Smooth muscle cell (in vitro differentiated cells): ENCODE results near the gene BIRC7. TPM values are rescaled to one million over a fixed set of nuclear protein-coding genes. Genes with fewer than 3 reads are reported as not detected.

ENCODE experiments used
- DNase-seq: peaks from one replicate; lab custom pipeline; 2025; ENCODE audit not compliant: unreplicated experiment; lab: John Stamatoyannopoulos, UW
- H2AFZ ChIP-seq: fragments of 200-600 bp; sonication (generic); 2 replicates; pipeline ENCODE4 v1.6.0; 2016; ENCODE audit warnings: antibody characterized with exemption, low read depth, mild to moderate bottlenecking
- H3F3A ChIP-seq: fragments of 200-600 bp; sonication (generic); 2 replicates; pipeline ENCODE4 v1.6.0; 2017; ENCODE audit warnings: antibody characterized with exemption, low read depth
- H3K27ac ChIP-seq: fragments of 200-600 bp; sonication (generic); 2 replicates; pipeline ENCODE4 v1.5.1; 2016; ENCODE audit warnings: low read depth, mild to moderate bottlenecking
- H3K27me3 ChIP-seq: fragments of 200-600 bp; sonication (generic); 2 replicates; pipeline ENCODE4 v1.6.1; 2016; ENCODE audit warnings: low read depth, mild to moderate bottlenecking
- H3K36me3 ChIP-seq: fragments of 200-600 bp; sonication (generic); 2 replicates; pipeline ENCODE4 v1.5.1; 2016; ENCODE audit warnings: low read depth
- H3K4me1 ChIP-seq: fragments of 200-600 bp; sonication (generic); 2 replicates; pipeline ENCODE4 v1.5.1; 2016; ENCODE audit warnings: low read depth
- H3K4me2 ChIP-seq: fragments of 200-600 bp; sonication (generic); 2 replicates; pipeline ENCODE4 v1.6.0; 2016; ENCODE audit warnings: mild to moderate bottlenecking
- H3K4me3 ChIP-seq: fragments of 200-600 bp; sonication (generic); 2 replicates; pipeline ENCODE4 v1.5.1; 2016; ENCODE audit warnings: mild to moderate bottlenecking
- H3K79me2 ChIP-seq: fragments of 200-600 bp; sonication (generic); 2 replicates; pipeline ENCODE4 v1.6.0; 2016; ENCODE audit warnings: low read depth, mild to moderate bottlenecking
- H3K9ac ChIP-seq: fragments of 200-600 bp; sonication (generic); 2 replicates; pipeline ENCODE4 v1.6.0; 2016; ENCODE audit warnings: low read depth
- H3K9me3 ChIP-seq: fragments of 200-600 bp; sonication (generic); replicated peaks from 2 replicates; pipeline ENCODE4 v1.5.1; 2016; ENCODE audit warnings: low read depth
- H4K20me1 ChIP-seq: fragments of 200-600 bp; sonication (generic); 2 replicates; pipeline ENCODE4 v1.6.0; 2016; ENCODE audit warnings: low read depth
- WGBS: methylation state at CpG from one replicate; pipeline ENCODE4 v1.1.7; 2016; ENCODE audit warnings: low lambda C conversion rate; 5-methylcytosine and 5-hydroxymethylcytosine counted together
- polyA plus RNA-seq: library from polyadenylated mRNA; unstranded; fragments of >200 nt; fragmentation: Nextera tagmentation; extraction: Ambion mirVana; gene quantifications from 2 replicates; pipeline ENCODE4 v1.2.1, GENCODE V29; 2016
- total RNA-seq: library from RNA; depleted of rRNA; stranded (reverse); fragments of >200 nt; gene quantifications from 2 replicates; pipeline ENCODE4 v1.2.3, GENCODE V29; 2014
- TF ChIP-seq, protein P1 (sequence below): fragments of 200-600 bp; sonication (generic); IDR thresholded peaks from 2 replicates; pipeline ENCODE4 v1.5.1; 2017; ENCODE audit warnings: borderline replicate concordance, mild to moderate bottlenecking, antibody characterized with exemption; ENCODE audit not compliant: insufficient read depth, poor library complexity, severe bottlenecking

Gene BIRC7
- total and polyA plus RNA-seq, 2 experiments from 2014 or later: 5.8 to 10.9 TPM

DNA sequence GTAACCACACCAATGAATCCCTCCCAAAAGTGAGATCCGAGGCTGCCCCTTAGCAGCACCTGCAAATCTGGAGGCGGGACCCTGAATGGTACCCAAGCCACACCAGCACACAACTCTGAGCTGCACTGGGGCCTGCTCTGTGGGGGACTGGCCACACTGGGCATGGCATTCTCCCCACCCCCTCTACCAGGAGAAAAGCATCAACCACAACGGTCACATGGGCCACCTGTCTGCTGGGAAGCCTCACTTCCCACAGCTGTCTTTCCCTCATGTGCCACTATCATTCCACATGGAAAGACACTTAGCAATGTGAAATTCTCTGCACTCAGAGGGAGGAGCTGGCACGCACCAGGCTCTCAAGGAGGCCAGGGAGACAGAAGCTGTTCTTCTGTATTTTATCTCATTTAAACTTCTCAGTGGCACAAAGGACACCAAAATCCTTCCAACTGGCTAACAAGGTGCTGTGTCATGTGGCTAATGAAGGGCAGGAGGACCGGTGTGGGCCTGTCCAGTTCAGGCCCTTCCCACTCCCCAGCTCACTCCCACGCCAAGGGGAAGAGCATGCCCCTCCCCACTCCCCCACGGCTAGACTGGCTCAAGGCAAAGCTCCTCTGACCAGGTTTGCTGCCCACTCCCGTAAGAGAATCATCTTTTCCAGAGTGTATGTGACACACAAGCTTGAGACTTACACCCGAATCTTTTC lies 38.8 kb upstream of the BIRC7 start:
- TF ChIP-seq, protein P1, sequence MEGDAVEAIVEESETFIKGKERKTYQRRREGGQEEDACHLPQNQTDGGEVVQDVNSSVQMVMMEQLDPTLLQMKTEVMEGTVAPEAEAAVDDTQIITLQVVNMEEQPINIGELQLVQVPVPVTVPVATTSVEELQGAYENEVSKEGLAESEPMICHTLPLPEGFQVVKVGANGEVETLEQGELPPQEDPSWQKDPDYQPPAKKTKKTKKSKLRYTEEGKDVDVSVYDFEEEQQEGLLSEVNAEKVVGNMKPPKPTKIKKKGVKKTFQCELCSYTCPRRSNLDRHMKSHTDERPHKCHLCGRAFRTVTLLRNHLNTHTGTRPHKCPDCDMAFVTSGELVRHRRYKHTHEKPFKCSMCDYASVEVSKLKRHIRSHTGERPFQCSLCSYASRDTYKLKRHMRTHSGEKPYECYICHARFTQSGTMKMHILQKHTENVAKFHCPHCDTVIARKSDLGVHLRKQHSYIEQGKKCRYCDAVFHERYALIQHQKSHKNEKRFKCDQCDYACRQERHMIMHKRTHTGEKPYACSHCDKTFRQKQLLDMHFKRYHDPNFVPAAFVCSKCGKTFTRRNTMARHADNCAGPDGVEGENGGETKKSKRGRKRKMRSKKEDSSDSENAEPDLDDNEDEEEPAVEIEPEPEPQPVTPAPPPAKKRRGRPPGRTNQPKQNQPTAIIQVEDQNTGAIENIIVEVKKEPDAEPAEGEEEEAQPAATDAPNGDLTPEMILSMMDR: no peak
- H3K79me2 ChIP-seq: peaks cover 49% of the 10 kb centered on the region
- peaks cover 9% of the 10 kb centered on the region for H3K36me3 ChIP-seq
- H3K9me3 ChIP-seq: no peaks in the 10 kb centered on the region
- DNase-seq: no peak
- no peak overlapping the region for H3K9ac ChIP-seq
- peaks cover 16% of the 10 kb centered on the region for H3F3A ChIP-seq
- no peak overlapping the region for H3K4me2 ChIP-seq
- 66% methylated on average over 9 of the region's 9 CpGs for WGBS
- peak overlapping the region; percentile 24 for H3K27ac ChIP-seq
- H2AFZ ChIP-seq: no peak overlapping the region
- peaks cover 93% of the 10 kb centered on the region for H4K20me1 ChIP-seq
- no peak overlapping the region for H3K4me3 ChIP-seq
- peaks cover 6% of the 10 kb centered on the region for H3K4me1 ChIP-seq
- H3K27me3 ChIP-seq: no peaks in the 10 kb centered on the region

DNA sequence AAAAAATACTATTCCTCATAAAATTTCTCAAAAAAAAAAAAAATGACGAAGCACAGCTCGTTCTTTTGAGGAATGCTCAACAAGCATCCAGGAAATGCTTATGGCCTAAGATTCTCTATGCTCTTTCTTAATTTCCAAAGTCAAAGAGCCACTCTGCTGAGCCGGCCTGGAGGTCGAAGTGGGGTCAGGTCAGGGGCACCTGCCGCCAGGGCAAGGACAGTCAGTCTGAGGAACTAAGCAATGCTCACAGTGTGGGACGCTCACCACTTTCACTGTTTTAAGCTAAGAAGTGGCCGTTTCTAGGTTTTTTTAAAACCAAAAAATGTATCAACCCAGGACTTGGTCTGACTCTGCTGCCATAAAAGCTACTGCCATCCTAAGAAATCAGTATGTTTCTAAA lies 37.1 kb upstream of the BIRC7 start:
- H3K79me2 ChIP-seq: peaks cover 60% of the 10 kb centered on the region
- H3K27me3 ChIP-seq: no peaks in the 10 kb centered on the region
- no peak overlapping the region for H3K27ac ChIP-seq
- H4K20me1 ChIP-seq: peaks cover 100% of the 10 kb centered on the region
- peaks cover 16% of the 10 kb centered on the region for H3K36me3 ChIP-seq
- no peak overlapping the region for H2AFZ ChIP-seq
- H3K9ac ChIP-seq: no peak overlapping the region
- WGBS: 80% methylated on average over 7 of the region's 7 CpGs
- peaks cover 6% of the 10 kb centered on the region for H3K4me1 ChIP-seq
- H3K4me2 ChIP-seq: no peak overlapping the region
- TF ChIP-seq, protein P1: no peak
- no peak for DNase-seq
- H3K9me3 ChIP-seq: no peaks in the 10 kb centered on the region
- peaks cover 16% of the 10 kb centered on the region for H3F3A ChIP-seq
- no peak overlapping the region for H3K4me3 ChIP-seq

DNA sequence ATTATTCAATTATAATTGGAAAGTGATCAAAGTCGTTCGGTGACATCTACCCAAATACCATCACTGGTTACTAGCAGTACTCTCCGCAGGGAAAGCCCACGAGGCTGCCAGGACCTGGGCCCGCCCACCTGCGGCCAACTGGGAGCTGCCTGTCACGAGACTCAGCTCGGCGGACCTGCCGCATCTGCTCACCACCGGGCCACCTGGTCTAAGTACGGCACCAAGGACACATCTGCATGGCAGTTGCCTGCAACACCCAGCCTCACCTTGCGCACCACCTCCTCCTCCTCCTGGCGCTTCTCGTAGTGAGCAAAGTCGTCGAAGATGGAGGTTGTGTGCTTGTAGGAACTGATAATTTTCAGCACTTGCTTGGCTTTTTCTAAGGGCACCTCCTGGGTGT lies 33.7 kb upstream of the BIRC7 start:
- Histone ChIP-seq H3K27ac (no peak overlapping the region), H3F3A (peaks cover 3% of the 10 kb centered on the region), H3K4me3 (no peak overlapping the region), H3K79me2 (peaks cover 92% of the 10 kb centered on the region), H4K20me1 (peaks cover 100% of the 10 kb centered on the region), H3K9ac (no peak overlapping the region), H2AFZ (no peak overlapping the region), H3K36me3 (peaks cover 7% of the 10 kb centered on the region), H3K4me2 (no peak overlapping the region), H3K4me1 (peaks cover 3% of the 10 kb centered on the region), H3K9me3 (no peaks in the 10 kb centered on the region), H3K27me3 (no peaks in the 10 kb centered on the region)
- no peak for DNase-seq
- TF ChIP-seq, protein P1: no peak
- WGBS: 96% methylated on average over 17 of the region's 17 CpGs
